Naive B cell (primary cell): ENCODE measurements around the gene ITGB6. TPM values are rescaled to one million over a fixed set of nuclear protein-coding genes. Genes with fewer than 3 reads are reported as not detected.
"Not testable (repeated sequence)": the region's sequence is repeated elsewhere in the genome, so short reads cannot be mapped to it uniquely, and the experiment has no call there.

ENCODE experiments used
- ATAC-seq, 2 donors: fragments of 150-1000 bp; cut with Tn5 transposase; 2 replicates each; pipeline ENCODE4 v1.10.0; 2021; ENCODE audit warnings: low read depth in 2 of 2, mild to moderate bottlenecking in 2 of 2, moderate library complexity in 2 of 2
- DNase-seq: peaks from one replicate; pipeline ENCODE4 v3.0.0; 2022
- H3K27ac Mint-ChIP-seq, 6 donors: one replicate each; pipeline ENCODE4 v1.8.0; 2020 to 2022; ENCODE audit warnings: mild to moderate bottlenecking in 6 of 6, mixed read lengths in 6 of 6, moderate library complexity in 5 of 6, inconsistent platforms in 2 of 6
- H3K27me3 Mint-ChIP-seq, 3 donors: one replicate each; pipeline ENCODE4 v1.8.0; 2021 to 2022; ENCODE audit warnings: mixed read lengths in 3 of 3, mild to moderate bottlenecking in 1 of 3
- H3K36me3 Mint-ChIP-seq, 2 donors: one replicate each; pipeline ENCODE4 v1.8.0; 2020 to 2022; ENCODE audit warnings: mixed read lengths in 2 of 2, inconsistent platforms in 1 of 2, mild to moderate bottlenecking in 1 of 2
- H3K4me1 Mint-ChIP-seq, 3 donors: one replicate each; pipeline ENCODE4 v1.8.0; 2020 to 2022; ENCODE audit warnings: mixed read lengths in 3 of 3, inconsistent platforms in 1 of 3, mild to moderate bottlenecking in 1 of 3, moderate library complexity in 1 of 3
- H3K4me3 Mint-ChIP-seq, 8 donors: one replicate each; pipeline ENCODE4 v1.8.0; 2020 to 2022; ENCODE audit warnings: mild to moderate bottlenecking in 8 of 8, mixed read lengths in 8 of 8, moderate library complexity in 8 of 8, inconsistent platforms in 2 of 8
- H3K9me3 Mint-ChIP-seq, 7 donors: one replicate each; pipeline ENCODE4 v1.8.0; 2020 to 2022; ENCODE audit warnings: mixed read lengths in 7 of 7, mild to moderate bottlenecking in 5 of 7, inconsistent platforms in 2 of 7, moderate library complexity in 1 of 7
- polyA plus RNA-seq, 6 donors: library from polyadenylated mRNA; unstranded; fragments of 300-500 nt; fragmentation: Illumina TruSeq; gene quantifications; one replicate each; pipeline ENCODE4 v1.2.3, GENCODE V29; 2021; ENCODE audit warnings: low read depth in 6 of 6

Gene ITGB6
- polyA plus RNA-seq, 6 donors from 2014 or later, result not detected

DNA sequence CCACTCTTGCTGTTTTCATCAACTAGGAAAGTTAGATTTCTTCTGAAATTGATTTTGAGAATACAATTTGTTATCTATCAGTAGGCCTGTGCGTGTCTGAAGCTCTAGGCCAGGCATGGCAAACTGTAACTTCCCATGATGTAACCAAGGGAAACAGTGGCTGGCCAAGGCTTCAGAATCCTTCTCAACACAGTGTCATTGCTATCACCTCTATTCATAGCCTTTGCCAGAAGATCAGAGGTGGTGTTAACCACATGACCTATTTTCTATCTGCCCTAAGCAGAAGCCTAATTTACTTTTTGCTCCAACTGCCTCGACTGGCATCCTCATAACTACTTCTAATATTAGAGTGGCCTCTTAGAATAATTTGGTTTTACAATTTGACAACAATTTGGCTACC lies 2.5 kb downstream of the ITGB6 start:
- no peak for DNase-seq
- Mint-ChIP-seq H3K4me3 (no peak overlapping the region), H3K4me1 (no peaks in the 10 kb centered on the region)

GRCh38 chr2:160194946-160195345 lies 5.1 kb downstream of the ITGB6 start:
- Mint-ChIP-seq H3K36me3 (no peaks in the 10 kb centered on the region), H3K27me3 (no peaks in the 10 kb centered on the region), H3K27ac (no peak overlapping the region), H3K4me1 (no peaks in the 10 kb centered on the region), H3K9me3 (no peaks in the 10 kb centered on the region), H3K4me3 (no peak overlapping the region)
- ATAC-seq (no peak), DNase-seq (no peak)

More for the DNA sequence above, 2.5 kb downstream of the ITGB6 start:
- Mint-ChIP-seq H3K27ac (no peak overlapping the region), H3K27me3 (no peaks in the 10 kb centered on the region), H3K9me3 (no peaks in the 10 kb centered on the region), H3K36me3 (no peaks in the 10 kb centered on the region)
- no peak for ATAC-seq

DNA sequence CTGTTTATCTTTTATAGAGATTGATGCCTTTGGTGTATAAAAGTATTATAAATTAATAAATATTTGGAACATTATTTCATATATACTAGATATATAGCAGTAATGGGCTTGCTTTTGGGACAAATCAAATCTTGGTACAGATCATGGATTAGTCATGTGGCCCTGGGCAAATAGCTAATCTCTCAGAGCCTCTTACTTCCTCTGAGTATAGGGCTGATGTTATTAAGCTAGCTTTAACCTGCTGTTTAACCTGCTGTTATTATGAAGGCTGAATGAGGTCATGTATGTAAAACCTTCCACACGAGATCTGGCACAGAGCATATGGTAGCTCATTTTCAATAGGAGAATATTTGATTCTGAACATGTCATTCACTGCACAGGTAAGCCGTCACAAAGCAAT lies 5.7 kb downstream of the ITGB6 start:
- Mint-ChIP-seq H3K27ac (no peak overlapping the region), H3K4me1 (no peaks in the 10 kb centered on the region), H3K4me3 (no peak overlapping the region), H3K36me3 (no peaks in the 10 kb centered on the region), H3K27me3 (no peaks in the 10 kb centered on the region), H3K9me3 (no peaks in the 10 kb centered on the region)
- ATAC-seq (no peak), DNase-seq (no peak)

DNA sequence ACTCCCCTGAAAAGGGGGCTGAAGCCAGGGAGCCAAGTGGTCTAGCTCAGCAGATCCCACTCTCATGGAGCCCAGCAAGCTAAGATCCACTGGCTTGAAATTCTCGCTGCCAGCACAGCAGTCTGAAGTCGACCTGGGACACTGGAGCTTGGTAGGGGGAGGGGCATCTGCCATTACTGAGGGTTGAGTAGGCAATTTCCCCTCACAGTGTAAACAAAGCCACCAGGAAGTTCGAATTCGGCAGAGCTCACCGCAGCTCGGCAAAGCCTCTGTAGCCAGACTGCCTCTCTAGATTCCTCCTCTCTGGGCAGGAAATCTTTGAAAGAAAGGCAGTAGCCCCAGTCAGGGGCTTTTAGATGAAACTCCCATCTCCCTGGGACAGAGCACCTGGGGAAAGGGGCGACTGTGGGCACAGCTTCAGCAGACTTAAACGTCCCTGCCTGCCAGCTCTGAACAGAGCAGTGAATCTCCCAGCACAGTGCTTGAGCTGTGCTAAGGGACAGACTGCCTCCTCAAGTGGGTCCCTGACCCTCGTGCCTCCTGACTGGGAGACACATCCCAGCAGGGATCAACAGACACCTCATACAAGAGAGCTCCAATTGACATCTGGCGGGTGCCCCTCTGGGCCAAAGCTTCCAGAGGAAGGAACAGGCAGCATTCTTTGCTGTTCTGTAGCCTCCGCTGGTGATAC lies 18.8 kb downstream of the ITGB6 start:
- not testable (repeated sequence) for ATAC-seq, H3K27ac Mint-ChIP-seq, H3K36me3 Mint-ChIP-seq, DNase-seq, H3K4me3 Mint-ChIP-seq, H3K4me1 Mint-ChIP-seq
- Mint-ChIP-seq H3K9me3 (peaks cover 0 to 24% (median 12%) of the 10 kb centered on the region in 7 donors), H3K27me3 (peaks cover 5 to 20% (median 12%) of the 10 kb centered on the region in 3 donors)

DNA sequence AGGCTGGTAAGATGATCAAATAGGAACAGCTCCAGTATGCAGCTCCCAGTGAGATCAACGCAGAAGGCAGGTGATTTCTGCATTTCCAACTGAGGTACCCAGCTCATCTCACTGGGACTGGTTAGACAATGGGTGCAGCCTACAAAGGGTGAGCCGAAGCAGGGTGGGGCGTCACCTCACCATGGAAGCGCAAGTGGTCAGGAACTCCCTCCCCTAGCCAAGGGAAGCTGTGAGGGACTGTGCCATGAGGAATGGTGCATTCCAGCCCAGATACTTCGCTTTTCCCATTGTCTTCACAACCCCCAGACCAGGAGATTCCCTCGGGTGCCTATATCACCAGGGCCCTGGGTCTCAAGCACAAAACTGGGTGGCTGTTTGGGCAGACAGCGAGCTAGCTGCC lies 19.4 kb downstream of the ITGB6 start:
- DNase-seq, H3K4me1 Mint-ChIP-seq, ATAC-seq, H3K27ac Mint-ChIP-seq, H3K36me3 Mint-ChIP-seq, H3K4me3 Mint-ChIP-seq: not testable (repeated sequence)
- Mint-ChIP-seq H3K9me3 (peaks cover 0 to 18% (median 6%) of the 10 kb centered on the region in 7 donors), H3K27me3 (peaks cover 5 to 20% (median 12%) of the 10 kb centered on the region in 3 donors)

- ATAC-seq (no peak), DNase-seq (no peak)
- H3K27ac Mint-ChIP-seq, result no peak overlapping the region
- peaks cover 5 to 20% (median 12%) of the 10 kb centered on the region in 3 donors for H3K27me3 Mint-ChIP-seq
- peak overlapping the region in 1 of 8 donors; percentile 44 for H3K4me3 Mint-ChIP-seq
- H3K4me1 Mint-ChIP-seq, result no peaks in the 10 kb centered on the region
- no peaks in the 10 kb centered on the region for H3K36me3 Mint-ChIP-seq
- peaks cover 0 to 13% (median 3%) of the 10 kb centered on the region in 7 donors for H3K9me3 Mint-ChIP-seq
Observed at GRCh38 chr2:160180172-160180571, 19.9 kb downstream of the ITGB6 start.

GRCh38 chr2:160175169-160176134 lies 24.6 kb downstream of the ITGB6 start:
- Mint-ChIP-seq H3K4me3 (no peak overlapping the region), H3K9me3 (no peaks in the 10 kb centered on the region)

GRCh38 chr2:160174322-160174721 lies 25.8 kb downstream of the ITGB6 start:
- no peaks in the 10 kb centered on the region for H3K36me3 Mint-ChIP-seq
- no peak for ATAC-seq
- H3K4me3 Mint-ChIP-seq, result no peak overlapping the region
- DNase-seq, result no peak
- no peaks in the 10 kb centered on the region for H3K9me3 Mint-ChIP-seq
- no peaks in the 10 kb centered on the region for H3K27me3 Mint-ChIP-seq
- no peak overlapping the region for H3K27ac Mint-ChIP-seq
- H3K4me1 Mint-ChIP-seq, result no peaks in the 10 kb centered on the region

More at GRCh38 chr2:160175169-160176134, 24.6 kb downstream of the ITGB6 start:
- DNase-seq (no peak), ATAC-seq (no peak)
- Mint-ChIP-seq H3K36me3 (no peaks in the 10 kb centered on the region), H3K4me1 (no peaks in the 10 kb centered on the region), H3K27me3 (no peaks in the 10 kb centered on the region), H3K27ac (no peak overlapping the region)

DNA sequence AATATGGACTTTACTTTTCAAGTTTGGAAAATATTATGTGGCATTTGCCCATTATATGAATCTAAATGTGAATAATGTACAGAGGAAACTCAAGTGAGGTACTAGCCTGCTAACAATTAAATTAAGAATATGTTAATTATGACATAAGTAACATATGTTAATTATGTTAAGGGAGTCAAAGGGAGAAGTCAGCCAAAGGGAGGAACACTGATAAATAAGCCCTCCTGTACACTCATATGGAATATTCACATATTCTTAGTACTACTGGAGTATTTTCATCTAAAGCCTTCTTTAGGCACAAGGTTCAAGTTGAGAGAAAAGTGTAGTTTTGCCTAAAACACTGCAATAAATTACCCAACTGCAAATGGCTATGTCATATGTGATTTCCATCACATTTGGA lies 30.1 kb downstream of the ITGB6 start:
- Mint-ChIP-seq H3K27ac (no peak overlapping the region), H3K4me3 (no peak overlapping the region), H3K4me1 (no peaks in the 10 kb centered on the region), H3K9me3 (no peaks in the 10 kb centered on the region), H3K36me3 (no peaks in the 10 kb centered on the region), H3K27me3 (no peaks in the 10 kb centered on the region)
- no peak for DNase-seq
- ATAC-seq, result no peak

DNA sequence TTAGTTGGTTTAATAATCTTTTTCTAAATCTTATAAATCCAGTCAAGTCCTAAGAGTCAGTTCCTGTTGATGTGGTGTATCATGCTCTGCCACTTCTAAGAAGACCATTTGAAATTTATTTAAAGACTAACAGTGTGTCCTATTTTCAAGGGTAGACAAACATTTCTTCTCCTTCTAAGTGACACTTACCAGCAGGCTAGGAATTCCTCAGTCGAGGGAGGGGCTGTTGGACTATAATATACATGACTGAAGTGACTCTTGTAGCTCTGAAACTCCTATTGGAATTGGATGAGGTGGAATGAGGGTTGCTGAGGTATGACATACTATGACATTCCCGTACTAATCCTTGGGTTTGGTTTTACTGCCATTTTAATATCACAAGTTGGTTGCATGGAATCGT lies 30.6 kb downstream of the ITGB6 start:
- H3K36me3 Mint-ChIP-seq, result no peaks in the 10 kb centered on the region
- H3K4me1 Mint-ChIP-seq, result no peaks in the 10 kb centered on the region
- no peak for DNase-seq
- ATAC-seq, result no peak
- H3K27ac Mint-ChIP-seq, result no peak overlapping the region
- H3K4me3 Mint-ChIP-seq, result no peak overlapping the region
- H3K9me3 Mint-ChIP-seq, result no peaks in the 10 kb centered on the region
- no peaks in the 10 kb centered on the region for H3K27me3 Mint-ChIP-seq

GRCh38 chr2:160168878-160169277 lies 31.2 kb downstream of the ITGB6 start:
- Mint-ChIP-seq H3K36me3 (no peaks in the 10 kb centered on the region), H3K4me1 (no peaks in the 10 kb centered on the region), H3K4me3 (no peak overlapping the region), H3K27me3 (no peaks in the 10 kb centered on the region), H3K27ac (no peak overlapping the region), H3K9me3 (no peaks in the 10 kb centered on the region)
- no peak for ATAC-seq
- no peak for DNase-seq

- no peaks in the 10 kb centered on the region for H3K27me3 Mint-ChIP-seq
- no peaks in the 10 kb centered on the region for H3K4me1 Mint-ChIP-seq
- H3K4me3 Mint-ChIP-seq, result no peak overlapping the region
- no peaks in the 10 kb centered on the region for H3K36me3 Mint-ChIP-seq
- DNase-seq, result no peak
- H3K9me3 Mint-ChIP-seq, result no peaks in the 10 kb centered on the region
- ATAC-seq, result no peak
- no peak overlapping the region for H3K27ac Mint-ChIP-seq
Observed at GRCh38 chr2:160167089-160167740, 32.9 kb downstream of the ITGB6 start.

DNA sequence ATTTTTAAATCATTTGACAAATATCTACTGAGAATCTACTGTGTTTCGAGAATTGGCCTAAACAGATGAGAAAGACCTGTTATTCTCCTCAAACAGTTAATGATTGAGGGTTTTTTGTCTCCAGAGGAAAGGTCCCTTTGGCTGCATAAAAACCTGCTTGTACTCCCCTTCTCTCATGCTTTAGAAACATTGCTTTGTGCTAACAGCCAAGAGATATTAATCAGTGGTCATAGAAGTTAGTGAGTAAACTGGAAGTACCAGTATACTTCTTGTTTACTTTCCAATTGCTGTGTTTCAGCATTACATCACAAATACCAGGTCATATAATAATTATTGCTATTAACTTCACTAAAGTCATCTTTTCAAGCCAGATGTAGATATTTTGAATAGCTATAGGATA lies 34.1 kb downstream of the ITGB6 start:
- no peak overlapping the region for H3K27ac Mint-ChIP-seq
- H3K36me3 Mint-ChIP-seq, result no peaks in the 10 kb centered on the region
- ATAC-seq, result no peak
- no peak overlapping the region for H3K4me3 Mint-ChIP-seq
- H3K4me1 Mint-ChIP-seq, result no peaks in the 10 kb centered on the region
- no peaks in the 10 kb centered on the region for H3K9me3 Mint-ChIP-seq
- H3K27me3 Mint-ChIP-seq, result peaks cover 0 to 3% (median 0%) of the 10 kb centered on the region in 3 donors
- DNase-seq, result no peak
